ENCODE results near the gene CHRNA3.
A peak's percentile ranks its signal among the peaks of the same experiment; 100 is the strongest.

The CHRNA3 gene

GRCh38 chr15:78641102-78641748 is 20.4 kb upstream of the CHRNA3 start, which contains the start of gene CHRNB4:
Gene CHRNB4 (minus strand): TSS chr15:78641210. CDS start chr15:78641133, 77 bp downstream.
- Histone ChIP-seq H3K27ac (ENCODE audit: low read length) (no peak within 1 kb of the TSS), H3K4me1 (ENCODE audit: insufficient read depth, low read length) (no peaks in the 10 kb centered on the region), H3K9me3 (ENCODE audit: insufficient read depth, low read length, severe bottlenecking) (no peaks in the 10 kb centered on the region), H3K27me3 (ENCODE audit: insufficient read depth, low read length, poor library complexity) (no peaks in the 10 kb centered on the region), H2AFZ (ENCODE audit: low read depth, low read length) (no peak within 1 kb of the TSS), H3K4me3 (ENCODE audit: low read depth in 1 of 2, low read length in 2 of 2) (no peak within 1 kb of the TSS), H3K9ac (ENCODE audit: low read depth, low read length) (no peak within 1 kb of the TSS), H4K20me1 (ENCODE audit: insufficient read depth, low read length) (no peaks in the 10 kb centered on the region), H3K4me2 (ENCODE audit: insufficient read depth, low read length) (no peak within 1 kb of the TSS), H3K36me3 (ENCODE audit: insufficient read depth, low read length) (no peaks in the 10 kb centered on the region), H3K79me2 (ENCODE audit: insufficient read depth, low read length) (no peaks in the 10 kb centered on the region)
- TF ChIP-seq CTCF (IDR thresholded peaks at IDR 0.05; ENCODE audit: borderline replicate concordance, extremely low read depth, low read length, poor library complexity, severe bottlenecking) (no peak), EZH2 (IDR thresholded peaks at IDR 0.05; ENCODE audit: borderline replicate concordance, low read depth, low read length, severe bottlenecking) (no peak)
- no peak for DNase-seq
- ATAC-seq (ENCODE audit: insufficient read depth, low read depth) = no peak

- Histone ChIP-seq H3K4me3 (ENCODE audit: low read depth in 1 of 2, low read length in 2 of 2) (no peak overlapping the region), H3K9me3 (ENCODE audit: insufficient read depth, low read length, severe bottlenecking) (no peaks in the 10 kb centered on the region), H3K27ac (ENCODE audit: low read length) (no peak overlapping the region), H3K4me1 (ENCODE audit: insufficient read depth, low read length) (no peaks in the 10 kb centered on the region), H3K4me2 (ENCODE audit: insufficient read depth, low read length) (no peak overlapping the region), H2AFZ (ENCODE audit: low read depth, low read length) (no peak overlapping the region), H3K27me3 (ENCODE audit: insufficient read depth, low read length, poor library complexity) (no peaks in the 10 kb centered on the region), H3K36me3 (ENCODE audit: insufficient read depth, low read length) (no peaks in the 10 kb centered on the region), H3K9ac (ENCODE audit: low read depth, low read length) (no peak overlapping the region), H3K79me2 (ENCODE audit: insufficient read depth, low read length) (no peaks in the 10 kb centered on the region), H4K20me1 (ENCODE audit: insufficient read depth, low read length) (no peaks in the 10 kb centered on the region)
- no peak for ATAC-seq (ENCODE audit: insufficient read depth, low read depth)
- DNase-seq = no peak
- no peak for TF ChIP-seq CTCF (IDR thresholded peaks at IDR 0.05; ENCODE audit: borderline replicate concordance, extremely low read depth, low read length, poor library complexity, severe bottlenecking)
- TF ChIP-seq EZH2 (IDR thresholded peaks at IDR 0.05; ENCODE audit: borderline replicate concordance, low read depth, low read length, severe bottlenecking) = no peak
Observed at GRCh38 chr15:78640527-78641101, 19.8 kb upstream of the CHRNA3 start.

GRCh38 chr15:78638658-78639314 is 18.0 kb upstream of the CHRNA3 start:
- Histone ChIP-seq H3K79me2 (ENCODE audit: insufficient read depth, low read length) (no peaks in the 10 kb centered on the region), H3K4me3 (ENCODE audit: low read depth in 1 of 2, low read length in 2 of 2) (no peak overlapping the region), H3K9me3 (ENCODE audit: insufficient read depth, low read length, severe bottlenecking) (no peaks in the 10 kb centered on the region), H4K20me1 (ENCODE audit: insufficient read depth, low read length) (no peaks in the 10 kb centered on the region), H3K27ac (ENCODE audit: low read length) (no peak overlapping the region), H3K27me3 (ENCODE audit: insufficient read depth, low read length, poor library complexity) (no peaks in the 10 kb centered on the region), H3K36me3 (ENCODE audit: insufficient read depth, low read length) (no peaks in the 10 kb centered on the region), H3K4me1 (ENCODE audit: insufficient read depth, low read length) (no peaks in the 10 kb centered on the region), H3K4me2 (ENCODE audit: insufficient read depth, low read length) (no peak overlapping the region), H2AFZ (ENCODE audit: low read depth, low read length) (no peak overlapping the region), H3K9ac (ENCODE audit: low read depth, low read length) (no peak overlapping the region)
- TF ChIP-seq CTCF (IDR thresholded peaks at IDR 0.05; ENCODE audit: borderline replicate concordance, extremely low read depth, low read length, poor library complexity, severe bottlenecking) (peak; percentile 69), EZH2 (IDR thresholded peaks at IDR 0.05; ENCODE audit: borderline replicate concordance, low read depth, low read length, severe bottlenecking) (no peak)
- peak; percentile 94 for ATAC-seq (ENCODE audit: insufficient read depth, low read depth)
- DNase-seq = peak; percentile 67

Data from DND-41 (cell line).